Suppressor macrophage treated with lipopolysaccharide for 1 hour (primary cell): Measurements from ENCODE around the gene TLL1.

Source experiments
- DNase-seq, 3 donors: peaks; one replicate each; pipeline ENCODE4 v3.0.0-alpha.2; 2020 to 2022

Gene TLL1

GRCh38 chr4:165872461-165873297, at the start of gene TLL1:
TLL1 (plus strand) TSS chr4:165873237; CDS start chr4:165873905, 668 bp downstream.
- no peak for DNase-seq

GRCh38 chr4:165826166-165826565, 46.9 kb upstream of the TLL1 start:
- DNase-seq: no peak

GRCh38 chr4:165827018-165827417, 46.0 kb upstream of the TLL1 start:
- DNase-seq: no peak

- no peak for DNase-seq
These were observed 44.1 kb upstream of the TLL1 start for GRCh38 chr4:165828928-165829327.

GRCh38 chr4:165834116-165834515, 38.9 kb upstream of the TLL1 start:
- DNase-seq: no peak

- DNase-seq: no peak
These were observed 34.5 kb upstream of the TLL1 start for GRCh38 chr4:165838575-165838974.

GRCh38 chr4:165839615-165840333, 33.3 kb upstream of the TLL1 start:
- no peak for DNase-seq

- no peak for DNase-seq
These were observed 30.4 kb upstream of the TLL1 start for GRCh38 chr4:165842684-165843083.

- no peak for DNase-seq
These were observed 28.9 kb upstream of the TLL1 start for GRCh38 chr4:165844161-165844560.

GRCh38 chr4:165851256-165851655, 21.8 kb upstream of the TLL1 start:
- DNase-seq: no peak

GRCh38 chr4:165855191-165855590, 17.8 kb upstream of the TLL1 start:
- no peak for DNase-seq

- no peak for DNase-seq
These were observed 11.7 kb upstream of the TLL1 start for GRCh38 chr4:165861363-165861762.

- DNase-seq: no peak
These were observed 8.8 kb upstream of the TLL1 start for GRCh38 chr4:165864271-165864670.

- DNase-seq: no peak
These were observed 6.9 kb upstream of the TLL1 start for GRCh38 chr4:165866019-165866650.

- DNase-seq: no peak
These were observed 5.1 kb upstream of the TLL1 start for GRCh38 chr4:165867961-165868360.

- DNase-seq: no peak
These were observed 448 bp downstream of the TLL1 start for GRCh38 chr4:165873298-165874071.

- DNase-seq: no peak
These were observed 1.2 kb downstream of the TLL1 start for GRCh38 chr4:165874072-165874790.

GRCh38 chr4:165874791-165875371, 1.8 kb downstream of the TLL1 start:
- DNase-seq: no peak

- no peak for DNase-seq
These were observed 2.4 kb downstream of the TLL1 start for GRCh38 chr4:165875446-165875845.

- no peak for DNase-seq
These were observed 4.2 kb downstream of the TLL1 start for GRCh38 chr4:165877286-165877685.

GRCh38 chr4:165879641-165880040, 6.6 kb downstream of the TLL1 start:
- DNase-seq: no peak

GRCh38 chr4:165894159-165894558, 21.1 kb downstream of the TLL1 start:
- DNase-seq: no peak
